22Rv1 (cell line): ENCODE data around the gene SIGLEC12.

Source experiments
- H3K27ac ChIP-seq: fragments of 450-650 bp; 2 replicates; pipeline ENCODE4 v1.5.1; 2017
- ZFX ChIP-seq: fragments of 450-650 bp; IDR thresholded peaks from 2 replicates; pipeline ENCODE4 v1.6.1; 2017; ENCODE audit warnings: antibody characterized with exemption, borderline replicate concordance
- TF ChIP-seq, protein P1 (sequence below): fragments of 450-650 bp; IDR thresholded peaks from 2 replicates; pipeline ENCODE4 v1.5.1; 2017; ENCODE audit warnings: mild to moderate bottlenecking

The SIGLEC12 gene

DNA sequence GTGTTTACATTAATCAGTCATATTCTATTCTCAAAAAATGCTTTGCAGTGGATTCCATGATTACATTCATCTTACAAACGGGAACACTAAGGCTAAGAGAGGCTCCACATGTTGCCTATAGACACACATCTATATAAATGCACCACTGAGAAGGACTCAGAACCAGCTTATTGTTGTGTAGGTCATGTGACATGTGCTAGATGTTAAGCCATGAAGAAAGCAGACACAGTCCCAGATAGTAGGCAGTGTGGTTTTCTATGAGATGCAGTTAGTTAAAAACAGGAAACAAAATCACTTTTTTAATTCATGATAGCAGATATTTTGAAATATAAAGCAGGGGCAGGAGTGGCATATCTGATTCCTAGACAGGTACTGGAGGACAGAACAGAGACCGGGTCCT, 19.1 kb upstream of the SIGLEC12 start:
- no peak overlapping the region for H3K27ac ChIP-seq
- TF ChIP-seq ZFX: no peak
- TF ChIP-seq, protein P1, sequence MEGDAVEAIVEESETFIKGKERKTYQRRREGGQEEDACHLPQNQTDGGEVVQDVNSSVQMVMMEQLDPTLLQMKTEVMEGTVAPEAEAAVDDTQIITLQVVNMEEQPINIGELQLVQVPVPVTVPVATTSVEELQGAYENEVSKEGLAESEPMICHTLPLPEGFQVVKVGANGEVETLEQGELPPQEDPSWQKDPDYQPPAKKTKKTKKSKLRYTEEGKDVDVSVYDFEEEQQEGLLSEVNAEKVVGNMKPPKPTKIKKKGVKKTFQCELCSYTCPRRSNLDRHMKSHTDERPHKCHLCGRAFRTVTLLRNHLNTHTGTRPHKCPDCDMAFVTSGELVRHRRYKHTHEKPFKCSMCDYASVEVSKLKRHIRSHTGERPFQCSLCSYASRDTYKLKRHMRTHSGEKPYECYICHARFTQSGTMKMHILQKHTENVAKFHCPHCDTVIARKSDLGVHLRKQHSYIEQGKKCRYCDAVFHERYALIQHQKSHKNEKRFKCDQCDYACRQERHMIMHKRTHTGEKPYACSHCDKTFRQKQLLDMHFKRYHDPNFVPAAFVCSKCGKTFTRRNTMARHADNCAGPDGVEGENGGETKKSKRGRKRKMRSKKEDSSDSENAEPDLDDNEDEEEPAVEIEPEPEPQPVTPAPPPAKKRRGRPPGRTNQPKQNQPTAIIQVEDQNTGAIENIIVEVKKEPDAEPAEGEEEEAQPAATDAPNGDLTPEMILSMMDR: no peak

- TF ChIP-seq, protein P1: peak; percentile 91
- no peak for TF ChIP-seq ZFX
Observed at GRCh38 chr19:51514866-51515481, 13.4 kb upstream of the SIGLEC12 start.

DNA sequence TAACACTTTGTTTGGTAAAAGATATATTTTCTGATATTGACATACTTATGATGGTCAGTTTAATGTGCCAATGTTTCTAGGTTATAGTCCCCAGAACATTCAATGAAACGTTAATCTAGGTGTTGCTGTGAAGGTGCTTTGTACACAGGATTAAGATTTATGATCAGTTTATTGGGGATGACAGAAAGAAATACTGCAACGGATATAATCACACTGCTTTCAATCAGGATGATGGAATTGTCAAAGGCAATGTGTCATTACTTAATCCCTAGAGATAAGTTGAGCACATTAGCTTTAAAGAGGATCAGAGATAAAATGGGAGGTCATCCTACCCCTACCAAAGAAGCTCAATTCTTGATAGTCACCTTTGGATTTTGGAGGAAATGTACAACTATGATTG, 12.4 kb upstream of the SIGLEC12 start:
- TF ChIP-seq, protein P1: no peak
- no peak for TF ChIP-seq ZFX
- H3K27ac ChIP-seq: no peak overlapping the region

More at GRCh38 chr19:51514866-51515481, 13.4 kb upstream of the SIGLEC12 start:
- H3K27ac ChIP-seq: no peak overlapping the region

DNA sequence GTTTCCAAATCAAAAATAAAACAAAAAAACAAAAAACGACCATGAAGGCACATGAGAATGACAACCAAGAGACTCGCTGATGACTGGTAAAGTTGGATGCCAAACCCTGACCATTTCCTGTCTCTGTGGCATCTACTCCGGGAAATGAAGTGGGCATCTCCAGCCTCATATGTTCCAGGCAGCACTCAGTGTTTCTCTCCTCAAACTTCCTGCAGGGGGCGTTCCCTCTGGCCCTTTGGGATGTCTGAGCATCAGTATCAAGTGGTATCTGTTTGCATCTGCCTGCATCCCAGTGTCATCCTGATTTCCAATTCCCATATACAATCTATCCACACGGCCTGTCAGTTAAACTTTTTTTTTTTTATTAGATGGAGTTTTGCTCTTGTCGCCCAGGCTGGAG, 9.8 kb upstream of the SIGLEC12 start:
- H3K27ac ChIP-seq: no peak overlapping the region
- no peak for TF ChIP-seq ZFX
- TF ChIP-seq, protein P1: peak; percentile 51

- no peak overlapping the region for H3K27ac ChIP-seq
- TF ChIP-seq, protein P1: no peak
- no peak for TF ChIP-seq ZFX
Observed at GRCh38 chr19:51509823-51510660, 8.4 kb upstream of the SIGLEC12 start.

DNA sequence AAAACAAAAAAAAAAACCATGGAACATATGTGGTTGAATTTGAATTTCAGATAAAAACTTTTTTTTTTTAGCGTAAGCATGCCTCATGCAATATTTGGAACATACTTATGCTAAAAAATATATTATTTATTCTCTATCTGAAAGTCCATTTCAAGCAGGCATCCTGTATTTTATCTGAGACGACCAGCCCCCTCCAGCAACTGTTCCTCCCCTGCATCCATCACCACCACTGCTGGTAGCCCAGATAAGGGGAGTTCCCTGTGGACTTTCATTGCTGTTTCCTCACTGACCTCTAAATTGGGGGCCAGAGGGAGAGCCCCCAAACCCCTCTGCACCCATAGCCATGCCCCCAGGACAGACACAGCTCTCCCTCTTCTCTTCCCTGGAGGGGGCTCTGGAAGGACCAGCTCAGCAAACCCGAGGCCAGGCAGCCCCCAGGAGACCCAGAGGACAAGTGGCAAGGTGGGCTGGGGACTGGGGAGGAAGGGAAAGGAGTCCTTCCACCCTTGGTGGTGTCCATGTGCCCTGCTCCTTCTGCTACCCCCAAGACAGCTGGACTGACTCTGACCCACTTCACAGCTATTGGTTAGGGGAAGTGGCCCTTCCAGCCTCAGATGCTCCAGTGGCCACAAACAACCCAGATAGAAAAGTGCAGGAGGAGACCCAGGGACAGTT, 6.6 kb upstream of the SIGLEC12 start:
- H3K27ac ChIP-seq: no peak overlapping the region
- TF ChIP-seq, protein P1: no peak
- TF ChIP-seq ZFX: no peak

- no peak overlapping the region for H3K27ac ChIP-seq
- no peak for TF ChIP-seq ZFX
- TF ChIP-seq, protein P1: no peak
Observed at GRCh38 chr19:51507640-51508058, 6.0 kb upstream of the SIGLEC12 start.
